ENCODE results near the gene BET1. TPM values are rescaled to one million over a fixed set of nuclear protein-coding genes. Genes with fewer than 3 reads are reported as not detected.
A peak's percentile ranks its signal among the peaks of the same experiment; 100 is the strongest.

Gene BET1
- total and polyA plus RNA-seq, 9 of the 15 experiments (the other 6 are each of a cell fraction or from before 2014, with no cell fraction given): 15.8 to 190 (median 37.8) TPM

DNA sequence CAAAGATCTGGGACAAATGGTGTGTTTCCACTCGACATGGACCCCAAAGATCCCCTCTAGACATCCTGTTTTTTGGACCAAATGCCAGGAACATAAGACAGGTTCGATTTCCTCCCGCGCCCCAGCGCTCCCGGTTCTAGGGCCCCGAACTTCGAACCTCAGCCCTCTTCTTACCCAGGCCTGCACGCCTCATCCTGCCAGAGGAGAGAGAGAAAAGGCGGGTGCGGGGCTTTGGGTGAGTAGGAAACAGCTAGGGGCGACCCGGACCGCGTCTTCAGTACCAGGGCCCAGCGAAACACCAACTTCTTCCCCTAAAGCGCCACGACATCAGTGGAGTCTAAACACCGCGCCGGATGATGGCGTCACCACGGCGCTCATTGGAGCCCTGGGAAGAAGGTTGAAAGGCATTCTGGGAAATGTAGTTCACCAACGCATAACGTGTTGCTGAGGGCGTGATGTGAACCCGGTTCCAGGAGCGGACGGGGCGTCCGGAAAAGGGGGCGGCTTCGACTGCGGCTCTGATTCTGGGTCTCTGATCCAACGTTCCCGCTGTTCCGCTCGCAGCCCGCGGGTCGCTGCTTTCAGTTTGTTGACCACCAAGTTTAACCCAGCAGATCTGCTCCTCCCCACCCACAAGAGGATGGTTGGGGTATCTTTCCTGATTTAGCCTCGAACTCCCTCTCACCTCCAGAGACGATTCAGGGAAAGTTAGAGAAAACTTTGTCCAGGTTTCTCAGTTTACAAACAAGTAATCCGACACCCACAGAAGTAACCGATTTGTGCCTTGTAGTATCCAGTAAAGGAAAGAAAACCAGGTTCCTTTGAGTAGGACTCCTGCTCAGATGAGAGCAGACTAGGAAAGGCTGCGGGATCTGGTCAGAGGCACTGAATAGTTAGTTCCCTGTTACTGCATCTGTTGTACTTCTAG lies at the start of gene BET1 (continued):
- TF ChIP-seq, protein P1, sequence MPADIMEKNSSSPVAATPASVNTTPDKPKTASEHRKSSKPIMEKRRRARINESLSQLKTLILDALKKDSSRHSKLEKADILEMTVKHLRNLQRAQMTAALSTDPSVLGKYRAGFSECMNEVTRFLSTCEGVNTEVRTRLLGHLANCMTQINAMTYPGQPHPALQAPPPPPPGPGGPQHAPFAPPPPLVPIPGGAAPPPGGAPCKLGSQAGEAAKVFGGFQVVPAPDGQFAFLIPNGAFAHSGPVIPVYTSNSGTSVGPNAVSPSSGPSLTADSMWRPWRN (IDR thresholded peaks at IDR 0.05; ENCODE audit: low read depth): no peak
- TF ChIP-seq SMARCC2 (IDR thresholded peaks at IDR 0.05; ENCODE audit: low read depth): 0 out of 2 replicates have a peak, but pooled peaks have one; percentile 32
- TF ChIP-seq, protein P2, sequence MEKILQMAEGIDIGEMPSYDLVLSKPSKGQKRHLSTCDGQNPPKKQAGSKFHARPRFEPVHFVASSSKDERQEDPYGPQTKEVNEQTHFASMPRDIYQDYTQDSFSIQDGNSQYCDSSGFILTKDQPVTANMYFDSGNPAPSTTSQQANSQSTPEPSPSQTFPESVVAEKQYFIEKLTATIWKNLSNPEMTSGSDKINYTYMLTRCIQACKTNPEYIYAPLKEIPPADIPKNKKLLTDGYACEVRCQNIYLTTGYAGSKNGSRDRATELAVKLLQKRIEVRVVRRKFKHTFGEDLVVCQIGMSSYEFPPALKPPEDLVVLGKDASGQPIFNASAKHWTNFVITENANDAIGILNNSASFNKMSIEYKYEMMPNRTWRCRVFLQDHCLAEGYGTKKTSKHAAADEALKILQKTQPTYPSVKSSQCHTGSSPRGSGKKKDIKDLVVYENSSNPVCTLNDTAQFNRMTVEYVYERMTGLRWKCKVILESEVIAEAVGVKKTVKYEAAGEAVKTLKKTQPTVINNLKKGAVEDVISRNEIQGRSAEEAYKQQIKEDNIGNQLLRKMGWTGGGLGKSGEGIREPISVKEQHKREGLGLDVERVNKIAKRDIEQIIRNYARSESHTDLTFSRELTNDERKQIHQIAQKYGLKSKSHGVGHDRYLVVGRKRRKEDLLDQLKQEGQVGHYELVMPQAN (IDR thresholded peaks at IDR 0.05; ENCODE audit: borderline replicate concordance): peak; percentile 77
- TF ChIP-seq MAFF (IDR thresholded peaks at IDR 0.05; ENCODE audit: low read length): no peak
- TF ChIP-seq ZFX (CRISPR knock-in tag; IDR thresholded peaks at IDR 0.05): peak; percentile 93
- no peak for TF ChIP-seq GATAD2B (IDR thresholded peaks at IDR 0.05; ENCODE audit: borderline replicate concordance)
- TF ChIP-seq TAF1 (IDR thresholded peaks at IDR 0.05; ENCODE audit: control insufficient read depth, extremely low read depth, insufficient read depth, low read length, severe bottlenecking): peak; percentile 77
- TF ChIP-seq JUND (IDR thresholded peaks at IDR 0.05; ENCODE audit: borderline replicate concordance, low read depth, low read length): peak; percentile 84
- peak; percentile 20; the same call in 1 of the 3 replicates for TF ChIP-seq JUND (tag; IDR thresholded peaks at IDR 0.05; ENCODE audit: borderline replicate concordance, low read depth, low read length)
- TF ChIP-seq MBD2 (IDR thresholded peaks at IDR 0.05; ENCODE audit: borderline replicate concordance, low read depth): peak; percentile 93
- no peak for TF ChIP-seq SP2 (IDR thresholded peaks at IDR 0.05; ENCODE audit: extremely low read depth, low read depth, low read length, poor library complexity, severe bottlenecking)
- TF ChIP-seq XRCC5 (IDR thresholded peaks at IDR 0.05; ENCODE audit: low read depth, low read length): no peak
- no peak for TF ChIP-seq XRCC4 (IDR thresholded peaks at IDR 0.05; ENCODE audit: extremely low read depth, insufficient read depth, insufficient read length)
- TF ChIP-seq MEF2A (IDR thresholded peaks at IDR 0.05; ENCODE audit: control insufficient read depth, low read depth, low read length): no peak
- TF ChIP-seq TBL1XR1 (IDR thresholded peaks at IDR 0.05; ENCODE audit: low read length in 2 of 2): peak; percentile 28 to 85; a peak in 2 of 4 replicates
- TF ChIP-seq CHD1 (IDR thresholded peaks at IDR 0.05; ENCODE audit: low read length): no peak
- no peak for TF ChIP-seq ZNF76 (CRISPR knock-in tag; IDR thresholded peaks at IDR 0.05; ENCODE audit: borderline replicate concordance)
- no peak for TF ChIP-seq GABPB2 (CRISPR knock-in tag; conservative IDR thresholded peaks at IDR 0.05)
- 0 out of 2 replicates have a peak, but pooled peaks have one; percentile 13 for TF ChIP-seq ZEB2 (IDR thresholded peaks at IDR 0.05)
- TF ChIP-seq, protein P3, sequence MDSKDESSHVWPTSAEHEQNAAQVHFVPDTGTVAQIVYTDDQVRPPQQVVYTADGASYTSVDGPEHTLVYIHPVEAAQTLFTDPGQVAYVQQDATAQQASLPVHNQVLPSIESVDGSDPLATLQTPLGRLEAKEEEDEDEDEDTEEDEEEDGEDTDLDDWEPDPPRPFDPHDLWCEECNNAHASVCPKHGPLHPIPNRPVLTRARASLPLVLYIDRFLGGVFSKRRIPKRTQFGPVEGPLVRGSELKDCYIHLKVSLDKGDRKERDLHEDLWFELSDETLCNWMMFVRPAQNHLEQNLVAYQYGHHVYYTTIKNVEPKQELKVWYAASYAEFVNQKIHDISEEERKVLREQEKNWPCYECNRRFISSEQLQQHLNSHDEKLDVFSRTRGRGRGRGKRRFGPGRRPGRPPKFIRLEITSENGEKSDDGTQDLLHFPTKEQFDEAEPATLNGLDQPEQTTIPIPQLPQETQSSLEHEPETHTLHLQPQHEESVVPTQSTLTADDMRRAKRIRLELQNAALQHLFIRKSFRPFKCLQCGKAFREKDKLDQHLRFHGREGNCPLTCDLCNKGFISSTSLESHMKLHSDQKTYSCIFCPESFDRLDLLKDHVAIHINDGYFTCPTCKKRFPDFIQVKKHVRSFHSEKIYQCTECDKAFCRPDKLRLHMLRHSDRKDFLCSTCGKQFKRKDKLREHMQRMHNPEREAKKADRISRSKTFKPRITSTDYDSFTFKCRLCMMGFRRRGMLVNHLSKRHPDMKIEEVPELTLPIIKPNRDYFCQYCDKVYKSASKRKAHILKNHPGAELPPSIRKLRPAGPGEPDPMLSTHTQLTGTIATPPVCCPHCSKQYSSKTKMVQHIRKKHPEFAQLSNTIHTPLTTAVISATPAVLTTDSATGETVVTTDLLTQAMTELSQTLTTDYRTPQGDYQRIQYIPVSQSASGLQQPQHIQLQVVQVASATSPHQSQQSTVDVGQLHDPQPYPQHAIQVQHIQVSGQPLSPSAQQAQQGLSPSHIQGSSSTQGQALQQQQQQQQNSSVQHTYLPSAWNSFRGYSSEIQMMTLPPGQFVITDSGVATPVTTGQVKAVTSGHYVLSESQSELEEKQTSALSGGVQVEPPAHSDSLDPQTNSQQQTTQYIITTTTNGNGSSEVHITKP (IDR thresholded peaks at IDR 0.05; ENCODE audit: partially characterized antibody): peak; percentile 36
- TF ChIP-seq NFRKB (IDR thresholded peaks at IDR 0.05; ENCODE audit: low read depth): peak; percentile 71
